ENCODE results near the gene TAOK2. TPM values are rescaled to one million over a fixed set of nuclear protein-coding genes. Genes with fewer than 3 reads are reported as not detected.

The TAOK2 gene
- total and polyA plus RNA-seq, 2 of the 4 experiments (the other 2 are of a cell fraction) = 23.0 to 31.7 TPM

DNA sequence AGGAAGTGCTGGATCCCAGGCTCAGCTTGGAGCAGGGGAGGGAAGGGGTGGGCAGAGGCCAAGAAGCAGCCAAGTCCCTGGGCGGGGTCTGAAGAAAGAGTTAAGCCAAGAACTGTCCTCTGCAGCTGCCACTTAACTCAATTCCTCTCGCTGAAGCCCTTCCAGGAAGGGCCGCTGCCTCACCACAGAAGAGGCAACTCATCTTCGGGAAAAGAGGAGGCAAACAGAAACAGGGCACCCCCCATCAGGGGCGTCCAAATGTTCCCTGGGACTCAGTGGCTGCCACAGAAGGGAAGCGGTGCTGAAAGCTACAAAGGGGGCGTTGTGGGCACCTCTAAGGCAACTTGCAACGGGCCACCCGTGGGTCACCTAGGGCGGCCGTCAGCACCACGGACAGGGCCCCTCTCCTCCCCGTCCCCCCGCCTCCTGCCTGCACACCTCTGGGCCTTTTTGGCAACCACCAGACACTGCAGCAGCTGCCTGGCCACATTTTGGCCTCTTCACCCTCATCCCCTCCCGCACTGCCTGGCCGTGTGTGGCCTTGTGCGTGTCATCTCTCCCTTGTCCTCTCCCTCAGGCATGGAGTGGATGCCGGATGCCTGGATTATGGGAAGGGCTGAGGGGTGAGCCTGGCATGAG lies 54.9 kb downstream of the TAOK2 start:
- ChIA-PET CTCF (no interaction called here), POLR2A (ENCODE audit: unreplicated experiment) (no interaction called here)
- Histone ChIP-seq H4K91ac (ENCODE audit: insufficient read depth, low read depth, low read length) (no peak overlapping the region), H4K20me1 (ENCODE audit: insufficient read depth, low read length) (peaks cover 9% of the 10 kb centered on the region; the same call in 1 of the 2 replicates), H3K4me2 (ENCODE audit: low read depth, low read length) (no peak overlapping the region), H3K9ac (ENCODE audit: low read depth, low read length) (no peak overlapping the region), H3K36me3 (ENCODE audit: control insufficient read depth, insufficient read depth, low read length) (no peaks in the 10 kb centered on the region), H3K18ac (ENCODE audit: low read depth, low read length) (no peak overlapping the region), H3K4me3 (ENCODE audit: insufficient read depth, low read depth, low read length) (no peak overlapping the region), H4K5ac (ENCODE audit: low read depth, low read length) (no peak overlapping the region), H3K9me1 (ENCODE audit: insufficient read depth, low read length) (no peaks in the 10 kb centered on the region), H2BK5ac (ENCODE audit: low read depth, low read length, poor library complexity, severe bottlenecking) (no peak overlapping the region), H2AK5ac (ENCODE audit: low read depth, low read length) (no peak overlapping the region), H2BK20ac (ENCODE audit: low read depth, low read length) (no peak overlapping the region), H3K27me3 (ENCODE audit: control insufficient read depth, insufficient read depth, low read length) (peaks cover 70% of the 10 kb centered on the region), H2BK15ac (ENCODE audit: low read depth, low read length) (no peak overlapping the region), H2AK9ac (replicated peaks; ENCODE audit: low read depth, low read length, poor library complexity) (peak overlapping the region; percentile 42), H3K23ac (ENCODE audit: low read depth, low read length) (no peak overlapping the region), H4K8ac (ENCODE audit: low read depth in 2 of 2, low read length in 2 of 2) (no peak overlapping the region), H2AFZ (replicated peaks; ENCODE audit: low read length, poor library complexity) (no peak overlapping the region), H3K56ac (ENCODE audit: extremely low read depth, insufficient read depth, low read length) (no peak overlapping the region), H3K4ac (ENCODE audit: low read depth, low read length) (no peak overlapping the region), H3K4me1 (ENCODE audit: control insufficient read depth, insufficient read depth, low read length) (no peaks in the 10 kb centered on the region), H3K79me1 (ENCODE audit: low read depth in 1 of 2, low read length in 2 of 2) (no peaks in the 10 kb centered on the region), H2BK120ac (ENCODE audit: low read depth, low read length) (no peak overlapping the region), H3K14ac (replicated peaks; ENCODE audit: low read depth, low read length) (no peak overlapping the region), H3K27ac (ENCODE audit: insufficient read depth, low read length) (no peak overlapping the region), H3K9me3 (ENCODE audit: control insufficient read depth, insufficient read depth, low read length) (no peaks in the 10 kb centered on the region)
- intact Hi-C loops (cut with micrococcal nuclease) = no loop called here
- dilution Hi-C loops (cut with HindIII; ENCODE audit: low sequenced_read_pairs, unreplicated experiment) = no loop called here
- DNase-seq = no peak
- BruUV-seq (replicated peaks) = no TSS peak
- in situ Hi-C loops (cut with MboI; ENCODE audit: low sequenced_read_pairs) = loop anchor here (10.0 kb wide), 1 partner anchor 334 kb away; no protein-coding TSS in a partner anchor
- TF ChIP-seq MXI1 (IDR thresholded peaks at IDR 0.05; ENCODE audit: borderline replicate concordance, low read depth, low read length) (no peak), POLR2A (IDR thresholded peaks at IDR 0.05; ENCODE audit: low read depth, low read length) (no peak), SMC3 (IDR thresholded peaks at IDR 0.05; ENCODE audit: low read depth, low read length) (no peak), BHLHE40 (IDR thresholded peaks at IDR 0.05; ENCODE audit: low read depth, low read length) (no peak), RCOR1 (IDR thresholded peaks at IDR 0.05; ENCODE audit: insufficient replicate concordance, low read length) (no peak), ELK1 (IDR thresholded peaks at IDR 0.05; ENCODE audit: borderline replicate concordance, low read depth, low read length) (no peak), MAZ (IDR thresholded peaks at IDR 0.05; ENCODE audit: borderline replicate concordance, low read depth, low read length) (no peak), RAD21 (IDR thresholded peaks at IDR 0.05; ENCODE audit: low read length) (no peak), FOS (IDR thresholded peaks at IDR 0.05; ENCODE audit: low read depth, low read length) (no peak), NFE2L2 (IDR thresholded peaks at IDR 0.05; ENCODE audit: low read depth, low read length) (no peak), RFX5 (IDR thresholded peaks at IDR 0.05; ENCODE audit: low read depth, low read length) (no peak), CHD1 (IDR thresholded peaks at IDR 0.05; ENCODE audit: low read depth, low read length) (no peak), MAFK (IDR thresholded peaks at IDR 0.05; ENCODE audit: low read depth, low read length) (no peak), CEBPB (IDR thresholded peaks at IDR 0.05; ENCODE audit: low read depth, low read length) (no peak)
- TF ChIP-seq, protein P1, sequence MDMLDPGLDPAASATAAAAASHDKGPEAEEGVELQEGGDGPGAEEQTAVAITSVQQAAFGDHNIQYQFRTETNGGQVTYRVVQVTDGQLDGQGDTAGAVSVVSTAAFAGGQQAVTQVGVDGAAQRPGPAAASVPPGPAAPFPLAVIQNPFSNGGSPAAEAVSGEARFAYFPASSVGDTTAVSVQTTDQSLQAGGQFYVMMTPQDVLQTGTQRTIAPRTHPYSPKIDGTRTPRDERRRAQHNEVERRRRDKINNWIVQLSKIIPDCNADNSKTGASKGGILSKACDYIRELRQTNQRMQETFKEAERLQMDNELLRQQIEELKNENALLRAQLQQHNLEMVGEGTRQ (IDR thresholded peaks at IDR 0.05; ENCODE audit: low read depth, low read length) = no peak
- TF ChIP-seq, protein P2, sequence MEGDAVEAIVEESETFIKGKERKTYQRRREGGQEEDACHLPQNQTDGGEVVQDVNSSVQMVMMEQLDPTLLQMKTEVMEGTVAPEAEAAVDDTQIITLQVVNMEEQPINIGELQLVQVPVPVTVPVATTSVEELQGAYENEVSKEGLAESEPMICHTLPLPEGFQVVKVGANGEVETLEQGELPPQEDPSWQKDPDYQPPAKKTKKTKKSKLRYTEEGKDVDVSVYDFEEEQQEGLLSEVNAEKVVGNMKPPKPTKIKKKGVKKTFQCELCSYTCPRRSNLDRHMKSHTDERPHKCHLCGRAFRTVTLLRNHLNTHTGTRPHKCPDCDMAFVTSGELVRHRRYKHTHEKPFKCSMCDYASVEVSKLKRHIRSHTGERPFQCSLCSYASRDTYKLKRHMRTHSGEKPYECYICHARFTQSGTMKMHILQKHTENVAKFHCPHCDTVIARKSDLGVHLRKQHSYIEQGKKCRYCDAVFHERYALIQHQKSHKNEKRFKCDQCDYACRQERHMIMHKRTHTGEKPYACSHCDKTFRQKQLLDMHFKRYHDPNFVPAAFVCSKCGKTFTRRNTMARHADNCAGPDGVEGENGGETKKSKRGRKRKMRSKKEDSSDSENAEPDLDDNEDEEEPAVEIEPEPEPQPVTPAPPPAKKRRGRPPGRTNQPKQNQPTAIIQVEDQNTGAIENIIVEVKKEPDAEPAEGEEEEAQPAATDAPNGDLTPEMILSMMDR (conservative IDR thresholded peaks at IDR 0.05; ENCODE audit: low read depth, low read length) = no peak
- peak; percentile 60 for ATAC-seq (ENCODE audit: low read depth)
- WGBS, 2 experiments (ENCODE audit: extremely low coverage in 2 of 2, insufficient read length in 1 of 2) = 5% methylated on average over 8 of the region's 18 CpGs; no CpG with 5 or more reads in 1 of the 2 experiments
